GM21576 (cell line): ENCODE results near the gene ALOX12B.
"Not testable (repeated sequence)": the region's sequence is repeated elsewhere in the genome, so short reads cannot be mapped to it uniquely, and the experiment has no call there.

Experiments used
- ATAC-seq: cut with Tn5 transposase; IDR thresholded peaks from one replicate; pipeline ENCODE4 v1.9.1; 2021; ENCODE audit warnings: mild to moderate bottlenecking, moderate library complexity; ENCODE audit not compliant: unreplicated experiment

ALOX12B gene

GRCh38 chr17:8067806-8068205, 19.7 kb downstream of the ALOX12B start:
- no peak for ATAC-seq

GRCh38 chr17:8066841-8067775, 20.4 kb downstream of the ALOX12B start:
- ATAC-seq: no peak

- ATAC-seq: no peak
These were observed 22.9 kb downstream of the ALOX12B start for GRCh38 chr17:8064561-8065019.

GRCh38 chr17:8063761-8064534, 23.6 kb downstream of the ALOX12B start:
- ATAC-seq: no peak

- ATAC-seq: no peak
These were observed 24.6 kb downstream of the ALOX12B start for GRCh38 chr17:8062807-8063483.

- no peak for ATAC-seq
These were observed 25.1 kb downstream of the ALOX12B start for GRCh38 chr17:8062435-8062806.

- not testable (repeated sequence) for ATAC-seq
These were observed 25.7 kb downstream of the ALOX12B start for GRCh38 chr17:8061851-8062250.

GRCh38 chr17:8060274-8060673, 27.2 kb downstream of the ALOX12B start:
- ATAC-seq: no peak

- ATAC-seq: no peak
These were observed 28.4 kb downstream of the ALOX12B start for GRCh38 chr17:8059131-8059530.

GRCh38 chr17:8057691-8058114, 29.8 kb downstream of the ALOX12B start:
- ATAC-seq: no peak

- ATAC-seq: no peak
These were observed 30.4 kb downstream of the ALOX12B start for GRCh38 chr17:8056976-8057625.

- ATAC-seq: no peak
These were observed 31.1 kb downstream of the ALOX12B start for GRCh38 chr17:8056232-8056975.

GRCh38 chr17:8055851-8056231, 31.7 kb downstream of the ALOX12B start:
- ATAC-seq: no peak

GRCh38 chr17:8053600-8053999, 33.9 kb downstream of the ALOX12B start:
- ATAC-seq: no peak

- ATAC-seq: no peak
These were observed 35.0 kb downstream of the ALOX12B start for GRCh38 chr17:8052256-8053252.

GRCh38 chr17:8051831-8052230, 35.7 kb downstream of the ALOX12B start:
- no peak for ATAC-seq

- ATAC-seq: no peak
These were observed 38.8 kb downstream of the ALOX12B start for GRCh38 chr17:8048736-8049135.

GRCh38 chr17:8048236-8048635, 39.3 kb downstream of the ALOX12B start:
- ATAC-seq: no peak

GRCh38 chr17:8047769-8048110, 39.8 kb downstream of the ALOX12B start:
- no peak for ATAC-seq
